HG02763 (cell line): ENCODE results near the gene MARCKSL1.
"Not testable (repeated sequence)": the region's sequence is repeated elsewhere in the genome, so short reads cannot be mapped to it uniquely, and the experiment has no call there.

Experiments
- ATAC-seq: cut with Tn5 transposase; IDR thresholded peaks from one replicate; pipeline ENCODE4 v1.9.1; 2021; ENCODE audit warnings: mild to moderate bottlenecking, moderate library complexity; ENCODE audit not compliant: unreplicated experiment

The MARCKSL1 gene

GRCh38 chr1:32291708-32292538 is 44.1 kb downstream of the MARCKSL1 start, which contains the start of gene HDAC1:
Gene HDAC1 (plus strand): TSS chr1:32292083. CDS start chr1:32292170, 87 bp downstream.
- peak; percentile 97 for ATAC-seq

GRCh38 chr1:32291145-32291707 is 44.8 kb downstream of the MARCKSL1 start:
- no peak for ATAC-seq

- ATAC-seq: no peak
Observed at GRCh38 chr1:32289256-32289655, 46.8 kb downstream of the MARCKSL1 start.

- no peak for ATAC-seq
Observed at GRCh38 chr1:32286763-32287162, 49.3 kb downstream of the MARCKSL1 start.

GRCh38 chr1:32285658-32286057 is 50.4 kb downstream of the MARCKSL1 start:
- ATAC-seq: no peak

GRCh38 chr1:32284777-32285176 is 51.3 kb downstream of the MARCKSL1 start:
- ATAC-seq: not testable (repeated sequence)
